MM.1S (cell line): ENCODE data around the gene SPDYE1.

ENCODE experiments used
- EZH2 ChIP-seq: fragments of 300-600 bp; sonication (generic); optimal IDR thresholded peaks from 2 replicates; pipeline ENCODE3; 2017; ENCODE audit warnings: low read depth, mild to moderate bottlenecking, antibody characterized with exemption, low read length, mixed read lengths
- TF ChIP-seq, protein P1 (sequence below): fragments of 300-600 bp; sonication (generic); IDR thresholded peaks from 2 replicates; pipeline ENCODE4 v1.5.1; 2016; ENCODE audit warnings: antibody characterized with exemption, low read length, mixed read lengths

DNA sequence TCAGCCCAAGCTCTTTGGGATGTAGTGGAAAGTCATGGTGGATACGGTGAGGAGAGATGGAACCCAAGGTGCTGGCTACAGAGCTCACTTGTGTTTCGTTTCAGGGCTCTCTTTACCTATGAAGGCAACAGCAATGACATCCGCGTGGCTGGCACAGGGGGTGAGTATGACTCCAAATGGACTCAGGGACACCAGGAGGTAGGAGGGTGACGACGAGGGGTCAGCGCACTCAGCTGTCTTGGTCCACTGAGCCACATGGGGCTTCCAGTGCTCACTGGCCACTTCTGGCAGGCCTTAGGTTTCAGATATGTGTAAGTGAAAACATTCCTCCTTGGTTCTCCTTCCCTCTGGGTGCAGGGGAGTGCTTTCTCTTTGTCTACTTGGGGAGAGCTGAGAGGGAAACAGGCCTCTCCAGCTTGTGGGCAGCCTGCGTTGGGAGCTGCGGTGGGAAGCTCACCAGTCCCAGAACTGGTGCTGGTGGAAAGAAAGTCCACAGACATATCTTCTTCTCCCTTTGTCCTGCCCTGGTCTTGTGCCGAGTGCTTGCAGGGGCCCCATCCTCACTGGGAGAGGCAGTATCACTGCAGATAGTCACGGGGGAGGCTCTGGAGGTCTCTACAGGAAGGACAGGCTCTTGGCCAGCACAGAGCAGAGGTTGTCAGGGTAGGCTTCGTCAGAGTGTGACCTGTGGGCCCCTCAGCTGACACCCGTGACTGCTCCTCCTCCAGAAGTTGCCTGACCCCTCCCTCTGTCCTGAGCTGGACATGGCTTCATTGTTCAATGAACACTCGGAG, 52.6 kb downstream of the SPDYE1 start:
- TF ChIP-seq, protein P1, sequence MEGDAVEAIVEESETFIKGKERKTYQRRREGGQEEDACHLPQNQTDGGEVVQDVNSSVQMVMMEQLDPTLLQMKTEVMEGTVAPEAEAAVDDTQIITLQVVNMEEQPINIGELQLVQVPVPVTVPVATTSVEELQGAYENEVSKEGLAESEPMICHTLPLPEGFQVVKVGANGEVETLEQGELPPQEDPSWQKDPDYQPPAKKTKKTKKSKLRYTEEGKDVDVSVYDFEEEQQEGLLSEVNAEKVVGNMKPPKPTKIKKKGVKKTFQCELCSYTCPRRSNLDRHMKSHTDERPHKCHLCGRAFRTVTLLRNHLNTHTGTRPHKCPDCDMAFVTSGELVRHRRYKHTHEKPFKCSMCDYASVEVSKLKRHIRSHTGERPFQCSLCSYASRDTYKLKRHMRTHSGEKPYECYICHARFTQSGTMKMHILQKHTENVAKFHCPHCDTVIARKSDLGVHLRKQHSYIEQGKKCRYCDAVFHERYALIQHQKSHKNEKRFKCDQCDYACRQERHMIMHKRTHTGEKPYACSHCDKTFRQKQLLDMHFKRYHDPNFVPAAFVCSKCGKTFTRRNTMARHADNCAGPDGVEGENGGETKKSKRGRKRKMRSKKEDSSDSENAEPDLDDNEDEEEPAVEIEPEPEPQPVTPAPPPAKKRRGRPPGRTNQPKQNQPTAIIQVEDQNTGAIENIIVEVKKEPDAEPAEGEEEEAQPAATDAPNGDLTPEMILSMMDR, result no peak
- TF ChIP-seq EZH2, result no peak
